GM10847 (cell line): Measurements from ENCODE around the gene APEX1.

Experiments used
- POLR2A ChIP-seq: IDR thresholded peaks from 2 replicates; pipeline ENCODE4 v1.6.1; 2011; ENCODE audit not compliant: insufficient read length; ENCODE audit errors: extremely low read depth

The APEX1 gene

DNA sequence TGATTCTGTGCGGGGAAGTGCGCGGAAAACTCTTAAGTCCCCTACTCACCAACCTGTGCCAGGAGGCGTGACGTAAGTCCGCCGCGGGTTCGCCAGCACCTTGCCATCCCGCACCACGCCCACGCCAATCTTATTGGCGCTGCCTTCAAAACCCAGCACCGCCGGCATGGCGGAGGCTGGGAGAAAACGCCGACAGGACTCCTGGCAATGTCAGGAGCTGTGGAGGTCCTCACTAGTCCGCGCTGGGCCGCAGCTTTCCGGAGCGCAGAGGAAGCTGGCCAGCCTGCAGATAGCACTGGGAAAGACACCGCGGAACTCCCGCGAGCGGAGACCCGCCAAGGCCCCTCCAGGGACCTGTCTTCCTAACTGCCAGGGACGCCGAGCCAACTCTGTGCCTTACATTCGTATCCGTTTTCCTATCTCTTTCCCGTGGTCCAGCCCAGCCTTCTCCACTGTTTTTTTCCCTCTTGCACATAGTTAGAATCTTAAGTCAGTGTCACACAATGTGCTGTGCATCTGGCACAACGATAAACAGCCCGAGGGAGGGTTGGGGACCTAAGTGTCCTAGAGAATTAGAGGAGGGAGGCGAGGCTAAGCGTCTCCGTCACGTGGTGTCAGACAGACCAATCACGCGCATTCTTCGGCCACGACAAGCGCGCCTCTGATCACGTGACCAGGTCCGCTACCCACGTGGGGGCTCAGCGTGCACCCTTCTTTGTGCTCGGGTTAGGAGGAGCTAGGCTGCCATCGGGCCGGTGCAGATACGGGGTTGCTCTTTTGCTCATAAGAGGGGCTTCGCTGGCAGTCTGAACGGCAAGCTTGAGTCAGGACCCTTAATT lies at the start of gene APEX1, which contains the start of gene OSGEP:
TSS of gene APEX1 (plus strand) at position 711 of the 839 bp plus-strand sequence. CDS start 420 bp downstream, outside the sequence.
TSS of gene OSGEP (minus strand) at position 297 of the 839 bp plus-strand sequence. CDS start at position 168, 129 bp downstream.
- peak; percentile 82 for TF ChIP-seq POLR2A

DNA sequence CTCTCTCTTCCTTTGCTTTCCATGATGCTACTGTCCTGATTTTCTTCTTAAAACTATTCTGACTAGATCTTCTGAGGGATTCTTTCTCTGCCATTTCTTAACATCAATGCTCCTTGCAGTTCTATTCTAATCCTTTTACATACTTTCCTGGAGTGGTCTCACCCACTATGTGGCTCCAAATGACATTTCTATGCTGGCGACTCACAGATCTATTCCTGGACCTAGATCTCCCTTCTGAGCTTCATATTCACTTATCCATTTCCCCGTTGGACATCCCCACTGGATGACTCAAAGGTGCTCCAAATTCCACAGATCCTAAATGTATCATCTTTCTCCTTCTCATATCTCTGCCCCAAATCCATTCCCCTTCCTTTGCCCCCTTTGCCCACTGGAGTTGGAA lies 45.8 kb upstream of the APEX1 start:
- TF ChIP-seq POLR2A: no peak

- no peak for TF ChIP-seq POLR2A
These were observed 42.6 kb upstream of the APEX1 start for GRCh38 chr14:20412411-20412810.

GRCh38 chr14:20412876-20413743 lies 41.9 kb upstream of the APEX1 start, which contains the start of gene TEP1:
Gene TEP1 (minus strand): TSS chr14:20413501. CDS start chr14:20408439, 5,062 bp downstream.
- peak; percentile 56 for TF ChIP-seq POLR2A

- no peak for TF ChIP-seq POLR2A
These were observed 41.3 kb upstream of the APEX1 start for GRCh38 chr14:20413744-20414082.

DNA sequence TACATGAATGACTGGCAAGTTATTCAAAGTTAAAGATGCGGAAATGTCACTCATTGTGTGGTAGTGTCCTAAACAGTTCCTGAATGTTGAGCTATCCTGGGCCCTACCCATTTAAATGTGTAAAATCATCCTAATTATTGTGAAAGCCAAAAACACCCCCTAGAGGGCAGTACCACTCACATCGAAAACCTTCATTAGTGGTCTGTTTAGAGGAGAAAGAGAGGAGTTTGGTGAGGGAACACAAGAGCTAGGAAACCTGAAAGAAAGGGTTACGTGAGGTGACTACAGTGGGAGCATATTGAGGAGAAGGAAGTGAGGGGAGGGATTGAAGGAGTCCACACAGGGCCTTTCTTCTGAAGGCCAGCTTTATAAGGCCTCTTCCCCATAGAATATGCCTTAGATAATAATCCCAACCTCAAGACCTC lies 39.2 kb upstream of the APEX1 start:
- no peak for TF ChIP-seq POLR2A

- TF ChIP-seq POLR2A: no peak
These were observed 38.8 kb upstream of the APEX1 start for GRCh38 chr14:20416223-20416622.

GRCh38 chr14:20417250-20418186 lies 37.5 kb upstream of the APEX1 start:
- no peak for TF ChIP-seq POLR2A

DNA sequence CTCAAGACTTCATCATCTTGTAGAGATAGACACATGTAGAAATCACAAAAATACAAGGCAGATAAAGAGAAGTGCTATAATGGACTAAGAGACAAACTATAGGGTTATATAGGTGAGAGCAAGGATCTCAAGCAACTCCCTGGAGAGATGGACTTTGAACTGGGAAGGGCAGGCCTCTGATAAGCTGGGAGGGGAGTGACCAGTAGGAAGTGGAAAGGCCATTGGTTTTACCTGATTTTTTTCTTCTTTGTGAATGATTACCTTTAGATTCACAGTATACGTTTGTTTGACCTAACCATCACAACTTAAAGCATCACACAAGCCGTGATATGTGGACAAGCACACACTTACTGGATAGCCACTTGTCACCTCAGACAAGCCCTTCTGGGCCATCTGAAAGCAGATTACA lies 36.5 kb upstream of the APEX1 start:
- TF ChIP-seq POLR2A: no peak

DNA sequence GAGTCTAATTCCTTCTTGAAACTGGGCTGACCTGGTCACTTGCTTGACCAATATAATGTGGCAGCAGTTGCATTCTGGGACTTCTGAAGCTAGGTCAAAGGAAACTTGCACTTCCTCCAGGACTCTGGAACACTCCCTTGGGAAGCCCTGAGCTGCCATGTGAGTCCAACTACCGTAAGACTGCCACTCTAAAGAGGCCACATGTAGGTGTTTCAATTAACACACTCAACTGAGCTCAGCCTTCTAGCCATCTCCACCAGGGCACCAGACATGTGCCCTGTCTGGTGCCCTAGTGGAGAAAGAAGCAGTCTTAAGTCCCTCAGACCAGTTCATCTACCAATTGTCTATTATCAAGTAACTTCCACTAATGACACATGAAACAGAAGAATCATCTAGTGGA lies 35.6 kb upstream of the APEX1 start:
- no peak for TF ChIP-seq POLR2A

DNA sequence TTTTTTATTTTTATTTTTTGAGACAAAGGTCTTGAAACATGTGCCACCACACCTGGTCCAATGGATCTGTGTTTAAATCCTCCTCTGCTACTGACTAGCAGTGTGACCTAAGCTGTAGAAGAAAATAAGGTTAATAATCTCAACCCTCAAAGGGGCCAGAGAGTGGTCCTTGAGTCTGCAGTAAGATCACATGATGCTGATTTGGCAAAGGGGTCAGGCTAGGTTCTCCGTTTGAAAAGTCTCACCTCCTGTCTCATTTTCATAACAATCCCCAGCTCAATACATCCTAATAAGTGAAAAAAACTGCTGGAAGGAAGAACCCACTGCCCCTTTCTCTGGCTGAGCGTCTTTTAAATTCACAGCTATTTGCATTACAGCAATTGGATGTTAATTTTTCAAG lies 33.8 kb upstream of the APEX1 start:
- TF ChIP-seq POLR2A: no peak

DNA sequence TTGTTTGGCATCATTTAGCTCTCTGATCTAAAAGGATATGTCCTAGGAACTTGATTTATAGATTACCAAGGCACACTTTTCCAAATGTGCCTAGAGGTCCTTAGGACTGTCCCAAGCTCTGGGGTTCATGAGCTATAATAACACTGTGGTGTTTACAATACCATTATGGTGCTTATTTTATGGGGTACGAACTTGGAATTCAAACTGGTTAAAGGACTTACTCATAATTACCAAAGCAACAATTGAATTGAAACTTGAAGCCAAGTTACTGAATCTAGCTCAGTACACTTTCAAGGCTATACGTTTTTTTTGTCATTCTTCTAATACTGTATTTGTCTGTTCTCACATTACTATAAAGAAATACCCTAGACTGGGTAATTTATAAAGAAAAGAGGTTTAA lies 32.1 kb upstream of the APEX1 start:
- TF ChIP-seq POLR2A: no peak

GRCh38 chr14:20424851-20425250 lies 30.2 kb upstream of the APEX1 start:
- TF ChIP-seq POLR2A: no peak

- no peak for TF ChIP-seq POLR2A
These were observed 27.6 kb upstream of the APEX1 start for GRCh38 chr14:20427231-20428009.

DNA sequence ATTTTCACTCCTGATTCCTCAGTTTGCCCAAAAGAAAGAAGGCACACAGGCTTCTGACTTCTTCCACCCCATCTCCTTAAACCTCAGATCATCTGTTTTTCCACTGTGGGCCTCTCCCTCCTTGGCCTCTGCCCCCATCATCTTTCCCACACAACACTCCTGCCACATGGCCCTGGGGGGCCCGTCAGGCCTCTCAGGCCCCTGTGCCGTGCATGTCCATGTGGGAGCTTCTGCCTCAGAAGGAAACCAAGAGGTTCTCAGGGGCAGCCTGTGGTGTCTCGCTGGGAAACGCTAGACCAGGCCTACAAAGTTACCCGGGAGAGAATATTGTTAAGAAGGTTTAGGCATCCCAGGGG lies 27.0 kb upstream of the APEX1 start:
- TF ChIP-seq POLR2A: no peak

- TF ChIP-seq POLR2A: no peak
These were observed 26.2 kb upstream of the APEX1 start for GRCh38 chr14:20428802-20429201.
